H1 (cell line): ENCODE results near the gene RPAP3. TPM values are rescaled to one million over a fixed set of nuclear protein-coding genes. Genes with fewer than 3 reads are reported as not detected.

ENCODE experiments used
- ASH2L ChIP-seq: fragments of 200-600, 300-600 bp; sonication (generic); IDR thresholded peaks from one replicate; pipeline ENCODE4 v1.7.1; 2017; ENCODE audit warnings: low read length
- CBX8 ChIP-seq: fragments of 300-800, 300-1000 bp; sonication (generic); IDR thresholded peaks from 2 replicates; pipeline ENCODE4 v1.7.1; 2016; ENCODE audit warnings: low read depth, low read length, borderline replicate concordance
- RFX5 ChIP-seq: IDR thresholded peaks from 2 replicates; pipeline ENCODE4 v1.6.1; 2011; ENCODE audit warnings: low read depth, low read length, improper control_type of control experiment, borderline replicate concordance
- polyA plus RNA-seq, 7 experiments: library from polyadenylated mRNA; depleted of rRNA in 3 of 7; stranded (reverse) in 5 of 7; unstranded in 2 of 7; fragments of >200 nt in 5 of 7; fragments of 200-250 nt in 2 of 7; gene quantifications; 1 replicate in 5 of 7; 2 replicates in 1 of 7; 4 replicates in 1 of 7; pipeline versions ENCODE4 v1.2.1 to v1.2.3, GENCODE V29; 2011 to 2013; ENCODE audit warnings: missing spikeins in 2 of 7, mixed read lengths in 2 of 7
- total RNA-seq: library from RNA; stranded (reverse); fragmentation: NEBNext Ultra II Directional; extraction: Animal tissue kit (Norgen Biotek cat#: 25700); gene quantifications from 2 replicates; pipeline ENCODE4 v1.2.1, GENCODE V29; 2021

The RPAP3 gene
- total and polyA plus RNA-seq, 2 of the 8 experiments (the other 6 are each of a cell fraction or from before 2014, with no cell fraction given): 6.4 to 60.5 TPM

DNA sequence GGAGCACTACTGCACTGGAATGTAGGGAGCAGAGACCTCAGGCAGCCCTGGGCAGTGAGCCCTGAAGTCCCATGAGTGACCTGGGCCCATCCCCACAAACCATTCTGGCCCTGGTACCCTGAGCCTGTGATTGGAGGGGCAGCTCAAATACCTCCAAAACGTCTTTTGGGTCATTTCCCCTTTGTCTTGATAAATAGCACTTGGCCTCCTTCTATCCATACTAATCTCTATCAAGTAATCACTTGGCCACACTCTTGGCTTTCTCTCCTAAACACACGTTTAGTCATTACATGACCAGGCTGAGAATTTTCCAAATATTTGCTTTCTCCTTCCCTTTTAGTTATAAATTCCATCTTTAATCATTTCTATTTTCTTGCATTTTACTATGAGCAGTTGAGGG is 91.3 kb downstream of the RPAP3 start (continued):
- TF ChIP-seq ASH2L: no peak
- no peak for TF ChIP-seq RFX5
- TF ChIP-seq CBX8: no peak
- TF ChIP-seq, all 59 proteins: peak for 0
